Neural cell (in vitro differentiated cells): ENCODE data around the gene NUBP2.

Experiments used
- EP300 ChIP-seq: fragments of 450-650 bp; conservative IDR thresholded peaks from 2 replicates; pipeline ENCODE4 v1.6.1; 2014; ENCODE audit warnings: antibody characterized with exemption, mild to moderate bottlenecking, moderate library complexity; ENCODE audit not compliant: poor library complexity, severe bottlenecking
- EZH2 ChIP-seq: fragments of 200-600, 300-800 bp; shearing (Covaris generic), sonication (generic); IDR thresholded peaks from 2 replicates; pipeline ENCODE4 v1.6.1; 2014; ENCODE audit warnings: antibody characterized with exemption, low read length, borderline replicate concordance, mild to moderate bottlenecking; ENCODE audit not compliant: insufficient read depth, poor library complexity, severe bottlenecking
- RAD21 ChIP-seq: fragments of 450-650 bp; conservative IDR thresholded peaks from 2 replicates; pipeline ENCODE4 v1.6.1; 2014; ENCODE audit warnings: antibody characterized with exemption, mild to moderate bottlenecking, moderate library complexity
- TF ChIP-seq, protein P1 (sequence below): IDR thresholded peaks from 2 replicates; pipeline ENCODE4 v1.6.1; 2012; ENCODE audit warnings: borderline replicate concordance
- TF ChIP-seq, protein P2 (sequence below): fragments of 450-650 bp; IDR thresholded peaks from 2 replicates; pipeline ENCODE4 v1.5.1; 2014; ENCODE audit warnings: antibody characterized with exemption, mild to moderate bottlenecking, moderate library complexity; ENCODE audit not compliant: poor library complexity, severe bottlenecking

DNA sequence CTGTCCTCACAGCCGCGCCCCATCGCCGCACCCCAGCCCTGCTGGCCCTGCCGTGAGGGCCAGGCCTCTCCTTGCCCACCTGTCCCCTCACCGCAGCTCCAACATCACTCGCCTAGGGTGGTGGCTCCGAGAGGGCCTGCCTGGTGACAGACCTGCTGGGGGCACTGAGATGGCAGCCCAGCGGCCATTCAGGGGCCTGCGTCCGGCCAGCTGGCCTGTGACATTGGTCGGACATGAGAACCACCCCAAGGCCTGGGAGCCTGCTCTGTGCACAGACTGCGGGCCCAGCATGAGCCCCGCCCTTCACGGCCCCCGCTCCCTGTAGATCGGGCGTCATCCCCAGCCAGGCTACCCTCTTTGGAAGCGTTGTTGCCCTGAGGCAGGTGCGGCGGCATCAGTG is 23.2 kb upstream of the NUBP2 start:
- TF ChIP-seq EP300 = no peak
- TF ChIP-seq EZH2 = no peak
- TF ChIP-seq, protein P1, sequence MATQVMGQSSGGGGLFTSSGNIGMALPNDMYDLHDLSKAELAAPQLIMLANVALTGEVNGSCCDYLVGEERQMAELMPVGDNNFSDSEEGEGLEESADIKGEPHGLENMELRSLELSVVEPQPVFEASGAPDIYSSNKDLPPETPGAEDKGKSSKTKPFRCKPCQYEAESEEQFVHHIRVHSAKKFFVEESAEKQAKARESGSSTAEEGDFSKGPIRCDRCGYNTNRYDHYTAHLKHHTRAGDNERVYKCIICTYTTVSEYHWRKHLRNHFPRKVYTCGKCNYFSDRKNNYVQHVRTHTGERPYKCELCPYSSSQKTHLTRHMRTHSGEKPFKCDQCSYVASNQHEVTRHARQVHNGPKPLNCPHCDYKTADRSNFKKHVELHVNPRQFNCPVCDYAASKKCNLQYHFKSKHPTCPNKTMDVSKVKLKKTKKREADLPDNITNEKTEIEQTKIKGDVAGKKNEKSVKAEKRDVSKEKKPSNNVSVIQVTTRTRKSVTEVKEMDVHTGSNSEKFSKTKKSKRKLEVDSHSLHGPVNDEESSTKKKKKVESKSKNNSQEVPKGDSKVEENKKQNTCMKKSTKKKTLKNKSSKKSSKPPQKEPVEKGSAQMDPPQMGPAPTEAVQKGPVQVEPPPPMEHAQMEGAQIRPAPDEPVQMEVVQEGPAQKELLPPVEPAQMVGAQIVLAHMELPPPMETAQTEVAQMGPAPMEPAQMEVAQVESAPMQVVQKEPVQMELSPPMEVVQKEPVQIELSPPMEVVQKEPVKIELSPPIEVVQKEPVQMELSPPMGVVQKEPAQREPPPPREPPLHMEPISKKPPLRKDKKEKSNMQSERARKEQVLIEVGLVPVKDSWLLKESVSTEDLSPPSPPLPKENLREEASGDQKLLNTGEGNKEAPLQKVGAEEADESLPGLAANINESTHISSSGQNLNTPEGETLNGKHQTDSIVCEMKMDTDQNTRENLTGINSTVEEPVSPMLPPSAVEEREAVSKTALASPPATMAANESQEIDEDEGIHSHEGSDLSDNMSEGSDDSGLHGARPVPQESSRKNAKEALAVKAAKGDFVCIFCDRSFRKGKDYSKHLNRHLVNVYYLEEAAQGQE = no peak
- TF ChIP-seq, protein P2, sequence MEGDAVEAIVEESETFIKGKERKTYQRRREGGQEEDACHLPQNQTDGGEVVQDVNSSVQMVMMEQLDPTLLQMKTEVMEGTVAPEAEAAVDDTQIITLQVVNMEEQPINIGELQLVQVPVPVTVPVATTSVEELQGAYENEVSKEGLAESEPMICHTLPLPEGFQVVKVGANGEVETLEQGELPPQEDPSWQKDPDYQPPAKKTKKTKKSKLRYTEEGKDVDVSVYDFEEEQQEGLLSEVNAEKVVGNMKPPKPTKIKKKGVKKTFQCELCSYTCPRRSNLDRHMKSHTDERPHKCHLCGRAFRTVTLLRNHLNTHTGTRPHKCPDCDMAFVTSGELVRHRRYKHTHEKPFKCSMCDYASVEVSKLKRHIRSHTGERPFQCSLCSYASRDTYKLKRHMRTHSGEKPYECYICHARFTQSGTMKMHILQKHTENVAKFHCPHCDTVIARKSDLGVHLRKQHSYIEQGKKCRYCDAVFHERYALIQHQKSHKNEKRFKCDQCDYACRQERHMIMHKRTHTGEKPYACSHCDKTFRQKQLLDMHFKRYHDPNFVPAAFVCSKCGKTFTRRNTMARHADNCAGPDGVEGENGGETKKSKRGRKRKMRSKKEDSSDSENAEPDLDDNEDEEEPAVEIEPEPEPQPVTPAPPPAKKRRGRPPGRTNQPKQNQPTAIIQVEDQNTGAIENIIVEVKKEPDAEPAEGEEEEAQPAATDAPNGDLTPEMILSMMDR = no peak
- no peak for TF ChIP-seq RAD21
